ENCODE measurements around the gene TRAIP.
"Not testable (repeated sequence)": the region's sequence is repeated elsewhere in the genome, so short reads cannot be mapped to it uniquely, and the experiment has no call there.

The TRAIP gene

DNA sequence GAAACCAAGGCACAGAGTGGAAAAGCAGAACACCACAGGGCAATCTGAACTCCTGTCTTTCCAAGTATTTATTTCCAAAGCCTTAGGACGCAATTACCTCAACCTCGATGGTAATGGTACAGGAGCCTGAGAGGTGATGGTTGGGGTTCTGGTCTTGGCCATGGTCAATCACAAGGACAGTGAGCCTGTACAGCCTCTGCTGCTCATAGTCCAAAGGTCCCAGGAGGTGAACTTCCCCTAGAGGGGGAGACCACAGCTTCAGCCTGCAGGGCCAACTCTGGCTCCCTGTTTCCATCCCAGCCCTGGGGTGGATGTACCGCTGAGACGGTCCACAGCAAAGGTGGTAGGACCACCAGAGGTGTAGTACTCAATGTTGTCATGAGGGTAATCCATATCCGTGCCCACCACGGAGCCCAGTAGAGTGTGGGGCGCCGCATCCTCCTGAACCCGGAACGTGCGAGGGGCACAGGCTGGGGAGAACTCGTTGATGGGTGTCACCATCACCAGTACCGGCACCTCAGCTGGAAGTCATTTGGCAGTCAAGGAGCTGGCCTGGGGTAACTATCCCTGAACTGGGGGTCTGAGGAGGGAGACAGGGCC lies 62.8 kb downstream of the TRAIP start:
- in situ Hi-C loops (cut with MboI; ENCODE audit: low sequenced_read_pairs) = no loop called here

DNA sequence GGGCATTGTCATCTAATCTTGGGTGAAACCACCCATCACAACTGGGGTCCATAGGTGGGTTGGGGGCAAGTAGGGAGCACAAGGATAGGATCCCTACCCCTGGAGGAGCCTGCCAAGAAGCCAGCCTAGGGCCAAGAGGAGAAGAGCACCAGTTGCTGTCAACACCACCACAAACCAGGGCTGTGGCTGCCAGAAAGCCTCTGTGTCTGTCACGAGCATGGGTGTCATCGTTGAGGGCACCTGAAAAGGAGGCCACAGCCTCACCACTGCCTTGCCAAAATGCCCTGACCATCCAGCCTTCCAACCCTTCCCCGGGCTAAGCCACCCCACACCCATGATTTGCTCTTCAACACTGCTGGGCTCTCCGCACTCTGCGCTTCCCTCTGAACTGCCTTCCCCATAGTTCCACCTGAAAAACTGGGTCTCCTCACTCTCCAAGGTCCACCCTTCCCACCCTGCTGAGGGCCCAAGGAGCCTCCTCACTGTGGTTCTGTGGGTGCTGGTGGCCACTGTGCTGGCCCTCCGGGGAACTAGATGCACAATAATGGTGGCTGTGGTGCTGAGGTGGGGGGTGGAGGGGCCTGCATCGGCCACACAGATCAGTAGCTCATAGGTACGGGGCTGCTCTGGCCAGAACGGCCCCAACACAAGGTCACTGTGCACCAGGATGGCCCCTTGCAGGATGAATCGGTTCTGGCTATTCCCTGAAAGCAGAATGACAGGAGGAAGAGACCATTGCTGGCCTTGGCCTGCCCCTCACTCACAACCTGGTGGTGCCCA lies 63.8 kb downstream of the TRAIP start:
- in situ Hi-C loops (cut with MboI; ENCODE audit: low sequenced_read_pairs) = no loop called here

- in situ Hi-C loops (cut with MboI; ENCODE audit: low sequenced_read_pairs) = no loop called here
Observed at GRCh38 chr3:49791571-49791970, 64.8 kb downstream of the TRAIP start.

DNA sequence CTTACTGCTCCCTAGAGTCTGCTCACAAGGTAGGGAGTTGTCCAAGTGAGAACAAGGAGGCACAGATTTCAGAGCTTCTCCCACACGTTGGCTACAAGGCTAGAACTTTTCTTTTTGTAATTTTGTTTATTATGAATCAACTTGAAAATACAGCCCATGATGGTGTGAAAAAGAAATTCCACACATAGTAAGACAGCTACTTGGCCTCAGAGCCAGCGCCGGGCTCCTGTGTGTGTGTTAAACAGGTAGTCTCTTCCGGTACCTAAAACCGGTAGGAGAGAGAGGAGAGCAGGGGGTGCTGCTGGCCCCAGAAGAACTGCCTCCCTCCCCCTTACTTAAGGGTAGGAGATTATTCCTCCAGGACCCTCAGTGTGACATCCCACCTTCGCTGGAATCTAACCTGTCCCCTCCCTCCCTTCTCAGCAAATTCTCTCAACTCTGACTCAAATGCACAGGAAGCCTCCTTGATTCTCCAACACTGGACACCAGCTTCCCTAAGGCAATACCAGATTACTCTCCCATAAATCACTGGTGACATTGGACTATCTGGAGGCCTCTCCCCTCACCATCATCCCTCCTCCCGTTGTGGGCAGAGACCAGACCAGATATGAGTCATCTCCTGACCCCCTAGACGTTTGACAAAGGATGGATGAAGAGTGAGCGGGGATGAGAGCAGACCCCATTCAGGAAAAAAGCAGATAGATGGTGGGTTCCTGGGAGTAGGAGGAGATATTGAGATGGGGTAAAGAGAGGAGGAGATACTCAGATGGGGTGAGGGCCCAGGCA lies 65.5 kb downstream of the TRAIP start:
- in situ Hi-C loops (cut with MboI; ENCODE audit: low sequenced_read_pairs) = no loop called here

DNA sequence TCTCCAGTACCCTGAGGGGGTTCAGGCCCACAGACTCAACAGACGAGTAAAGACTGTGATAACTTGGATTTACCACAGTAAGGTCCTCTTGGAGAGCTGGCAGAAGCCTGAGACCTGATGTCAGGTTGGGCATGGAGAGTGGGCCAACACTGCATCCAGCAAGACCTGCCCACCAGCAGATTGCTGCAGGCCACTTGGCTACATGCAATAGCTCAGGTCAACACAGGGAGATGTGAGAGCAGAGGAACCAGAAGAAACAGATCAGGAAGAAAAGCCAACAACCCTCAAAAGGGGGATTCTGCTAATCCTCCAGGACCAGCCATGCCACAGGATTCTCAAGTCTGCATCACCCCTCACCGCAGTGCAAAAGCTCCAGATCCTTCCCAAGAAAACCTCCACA lies 68.3 kb downstream of the TRAIP start:
- in situ Hi-C loops (cut with MboI; ENCODE audit: low sequenced_read_pairs) = no loop called here

DNA sequence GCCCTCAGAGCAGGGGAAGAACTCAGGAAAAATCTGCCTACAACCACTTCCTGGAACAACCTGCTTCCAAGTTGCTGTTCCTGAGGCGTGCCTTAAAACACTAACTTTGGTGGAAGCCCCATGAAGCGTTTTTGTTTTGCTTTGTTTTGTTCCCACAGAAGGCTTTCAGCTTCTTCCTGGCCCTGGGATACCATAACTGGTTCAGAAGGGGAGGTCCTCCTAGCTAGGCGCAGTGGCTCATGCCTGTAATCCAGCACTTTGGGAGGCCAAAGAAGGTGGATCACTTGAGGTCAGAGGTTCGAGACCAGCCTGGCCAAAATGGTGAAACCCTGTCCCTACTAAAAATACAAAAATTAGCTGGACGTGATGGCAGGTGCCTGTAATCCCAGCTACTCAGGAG lies 68.8 kb downstream of the TRAIP start:
- in situ Hi-C loops (cut with MboI; ENCODE audit: low sequenced_read_pairs) = no loop called here

DNA sequence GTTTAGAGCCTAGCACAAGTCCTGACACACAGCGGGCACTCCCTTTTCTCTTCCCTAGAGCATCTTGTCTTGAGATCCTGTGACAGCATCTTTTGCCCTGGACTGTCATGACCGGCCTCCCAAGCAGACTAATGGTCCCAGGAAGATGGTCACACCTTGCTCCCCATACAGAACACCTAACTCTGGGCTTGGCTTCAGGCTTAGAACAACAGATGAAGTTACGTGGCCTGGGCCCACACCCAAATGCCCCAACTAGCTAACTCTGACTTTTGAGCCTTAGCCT lies 69.2 kb downstream of the TRAIP start:
- in situ Hi-C loops (cut with MboI; ENCODE audit: low sequenced_read_pairs) = no loop called here

- in situ Hi-C loops (cut with MboI; ENCODE audit: low sequenced_read_pairs) = no loop called here
Observed at GRCh38 chr3:49786357-49787181, 69.8 kb downstream of the TRAIP start, which contains the start of gene IP6K1. Gene IP6K1, minus strand, starts transcription at chr3:49786542. Its CDS starts 38,502 bp downstream, at chr3:49748040.

DNA sequence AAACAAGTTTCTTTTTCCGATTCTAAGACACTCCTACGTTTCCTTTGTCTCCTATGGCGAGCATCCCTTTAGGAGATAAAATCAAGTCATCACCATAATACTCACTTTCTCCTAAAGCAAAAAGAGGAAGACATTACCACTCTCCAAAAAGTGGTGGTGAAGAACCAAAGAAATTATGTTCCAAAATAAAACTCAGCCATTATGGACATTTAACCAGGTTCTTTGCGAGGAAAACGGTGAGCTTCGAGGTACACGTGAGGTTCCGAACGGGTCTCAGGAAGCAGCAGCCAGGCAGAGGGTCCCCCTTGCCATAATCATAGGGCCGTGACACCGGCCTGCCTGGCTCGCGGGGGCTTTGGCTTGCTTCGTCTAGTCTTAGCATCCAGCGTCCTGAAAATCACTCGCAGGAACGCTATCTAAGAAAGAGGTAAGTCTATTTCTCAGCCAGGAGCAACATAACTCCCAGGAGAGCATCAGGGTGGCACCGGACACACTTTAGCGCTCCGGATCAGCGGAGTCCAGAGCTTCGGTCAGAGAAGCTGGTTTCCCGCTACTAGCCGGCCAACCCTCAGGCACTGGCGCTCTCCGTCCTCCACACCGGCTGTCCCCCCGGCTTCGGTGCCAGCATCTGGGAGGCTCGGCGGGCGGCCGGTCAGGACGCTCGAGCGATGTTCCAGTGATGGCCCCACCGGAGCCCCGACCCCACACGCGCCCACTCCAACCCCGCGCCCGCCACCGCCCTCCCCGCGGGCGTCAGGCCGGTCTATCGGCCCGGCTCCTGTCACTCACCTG lies 70.6 kb downstream of the TRAIP start:
- in situ Hi-C loops (cut with MboI; ENCODE audit: low sequenced_read_pairs) = no loop called here

DNA sequence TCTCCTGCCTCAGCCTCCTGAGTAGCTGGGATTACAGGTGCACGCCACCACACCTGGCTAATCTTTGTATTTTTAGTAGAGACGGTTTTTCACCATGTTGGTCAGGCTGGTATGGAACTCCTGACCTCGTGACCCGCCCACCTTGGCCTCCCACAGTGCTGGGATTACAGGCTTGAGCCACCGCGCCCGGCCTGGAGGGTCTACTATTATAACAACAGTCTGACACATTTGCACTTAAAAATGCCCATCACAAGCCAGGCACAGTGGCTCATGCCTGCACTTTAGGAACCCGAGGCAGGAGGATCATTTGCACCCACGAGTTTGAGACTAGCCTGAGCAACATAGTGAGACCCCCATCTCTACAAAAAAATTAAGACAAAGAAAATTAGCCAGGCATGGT lies 74.1 kb downstream of the TRAIP start:
- in situ Hi-C loops (cut with MboI; ENCODE audit: low sequenced_read_pairs) = not testable (repeated sequence)

DNA sequence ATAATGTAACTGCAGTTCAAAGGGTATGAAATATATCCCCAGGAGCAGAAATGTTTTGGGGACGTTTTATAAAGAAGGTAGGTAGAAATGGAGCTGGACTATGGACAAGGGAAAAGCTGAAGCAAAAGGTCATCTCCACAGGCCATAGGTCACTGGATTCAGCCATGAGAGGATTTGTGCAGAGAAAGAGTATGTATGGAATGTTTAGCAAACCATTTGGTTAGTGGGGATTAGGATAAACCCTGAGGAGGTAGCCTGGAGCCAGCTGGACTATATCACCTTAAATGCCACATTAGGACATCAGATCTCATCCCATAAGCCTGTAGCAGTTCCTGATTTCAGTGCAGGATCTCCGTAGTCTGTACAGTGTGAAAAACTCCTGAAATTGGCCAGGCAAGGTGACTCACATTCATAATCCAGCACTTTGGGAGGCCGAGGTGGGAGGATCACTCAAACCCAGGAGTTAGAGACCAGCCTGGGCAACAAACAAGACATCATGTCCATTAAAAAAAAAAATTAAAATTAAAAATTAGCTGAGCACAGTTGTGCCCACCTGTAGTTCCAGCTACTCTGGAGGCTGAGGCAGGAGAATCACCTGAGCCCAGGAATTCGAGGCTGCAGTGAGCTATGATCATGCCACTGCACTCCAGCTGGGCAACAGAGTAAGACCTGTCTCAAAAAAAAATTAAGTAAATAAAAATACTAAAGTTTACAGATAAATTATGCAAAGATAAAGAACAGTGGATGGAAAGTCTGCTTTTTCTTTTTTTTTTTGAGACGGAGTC lies 74.8 kb downstream of the TRAIP start:
- in situ Hi-C loops (cut with MboI; ENCODE audit: low sequenced_read_pairs) = no loop called here

DNA sequence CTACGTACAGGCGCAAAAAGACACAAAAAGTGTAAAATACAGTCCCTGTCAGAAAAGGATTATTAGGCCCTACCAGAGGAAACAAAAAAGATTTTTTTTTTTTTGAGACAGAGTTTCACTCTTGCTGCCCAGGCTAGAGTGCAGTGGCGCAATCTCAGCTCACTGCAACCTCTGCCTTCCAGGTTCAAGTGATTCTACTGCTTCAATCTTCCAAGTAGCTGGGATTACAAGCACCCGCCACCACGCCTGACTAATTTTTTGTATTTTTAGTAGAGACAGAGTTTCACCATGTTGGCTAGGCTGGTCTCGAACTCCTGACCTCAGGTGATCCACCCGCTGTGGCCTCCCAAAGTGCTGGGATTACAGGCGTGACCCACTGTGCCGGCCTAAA lies 75.4 kb downstream of the TRAIP start:
- in situ Hi-C loops (cut with MboI; ENCODE audit: low sequenced_read_pairs) = not testable (repeated sequence)

GRCh38 chr3:49780080-49780974 lies 76.0 kb downstream of the TRAIP start:
- in situ Hi-C loops (cut with MboI; ENCODE audit: low sequenced_read_pairs) = no loop called here

GRCh38 chr3:49779358-49780079 lies 76.8 kb downstream of the TRAIP start:
- in situ Hi-C loops (cut with MboI; ENCODE audit: low sequenced_read_pairs) = no loop called here
